GM10847 (cell line): ENCODE results near the gene HOXC13.

ENCODE experiments used
- POLR2A ChIP-seq: IDR thresholded peaks from 2 replicates; pipeline ENCODE4 v1.6.1; 2011; ENCODE audit not compliant: insufficient read length; ENCODE audit errors: extremely low read depth

HOXC13 gene

DNA sequence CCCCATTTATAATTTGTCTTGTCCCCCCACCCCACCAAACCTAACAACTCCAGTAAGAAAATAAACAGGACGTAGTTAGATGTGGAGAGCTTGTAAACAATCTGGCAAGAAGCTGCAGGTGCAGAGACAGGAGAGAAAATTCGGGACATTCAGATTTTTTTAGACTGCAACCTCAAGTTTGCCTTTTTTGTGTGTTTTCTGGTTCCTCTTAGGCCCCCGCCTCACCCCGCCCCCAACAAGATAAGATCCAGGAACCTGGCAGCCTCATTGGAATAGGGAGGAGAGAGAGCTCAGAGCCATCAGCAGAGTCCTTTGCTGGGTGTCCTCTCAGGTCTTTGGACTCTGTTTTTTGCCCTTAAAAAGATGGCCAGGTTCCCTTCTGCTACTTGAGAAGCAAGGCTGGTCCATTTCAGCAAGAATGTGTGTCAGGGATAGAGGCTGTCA is 49.2 kb downstream of the HOXC13 start:
- TF ChIP-seq POLR2A = no peak

DNA sequence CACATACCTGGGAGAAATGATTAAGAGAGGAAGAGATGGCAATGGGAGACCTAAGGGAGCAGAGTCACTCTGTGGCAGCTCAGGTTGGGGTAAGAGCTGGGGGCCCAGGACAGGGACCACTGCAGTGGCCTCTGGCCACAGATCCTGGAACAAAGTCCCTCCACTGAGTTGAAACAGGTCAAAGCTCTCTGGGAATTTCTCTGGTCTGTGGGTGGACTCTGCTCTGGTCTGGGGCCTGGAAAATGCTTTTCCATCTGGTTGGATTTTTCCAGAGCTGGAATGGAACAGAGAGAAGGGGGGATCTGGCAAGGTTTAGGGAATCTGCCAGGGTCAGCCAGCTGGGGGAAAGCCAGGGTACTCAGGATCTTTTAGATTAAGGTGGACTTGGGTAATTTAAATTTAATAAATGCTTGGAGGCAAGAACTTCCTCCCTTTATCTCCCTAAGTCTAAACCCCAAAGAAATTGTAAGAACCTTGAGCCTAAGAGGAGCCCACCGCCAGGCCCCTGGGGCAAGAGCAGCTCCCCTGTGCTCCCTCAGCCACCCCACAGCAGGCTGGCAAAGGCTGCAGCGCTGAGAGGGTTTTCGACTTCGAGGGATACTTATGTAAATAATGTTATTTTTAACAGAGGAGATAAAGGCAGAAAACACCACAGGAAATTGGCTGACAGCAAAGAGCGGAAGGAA is 50.1 kb downstream of the HOXC13 start:
- no peak for TF ChIP-seq POLR2A

DNA sequence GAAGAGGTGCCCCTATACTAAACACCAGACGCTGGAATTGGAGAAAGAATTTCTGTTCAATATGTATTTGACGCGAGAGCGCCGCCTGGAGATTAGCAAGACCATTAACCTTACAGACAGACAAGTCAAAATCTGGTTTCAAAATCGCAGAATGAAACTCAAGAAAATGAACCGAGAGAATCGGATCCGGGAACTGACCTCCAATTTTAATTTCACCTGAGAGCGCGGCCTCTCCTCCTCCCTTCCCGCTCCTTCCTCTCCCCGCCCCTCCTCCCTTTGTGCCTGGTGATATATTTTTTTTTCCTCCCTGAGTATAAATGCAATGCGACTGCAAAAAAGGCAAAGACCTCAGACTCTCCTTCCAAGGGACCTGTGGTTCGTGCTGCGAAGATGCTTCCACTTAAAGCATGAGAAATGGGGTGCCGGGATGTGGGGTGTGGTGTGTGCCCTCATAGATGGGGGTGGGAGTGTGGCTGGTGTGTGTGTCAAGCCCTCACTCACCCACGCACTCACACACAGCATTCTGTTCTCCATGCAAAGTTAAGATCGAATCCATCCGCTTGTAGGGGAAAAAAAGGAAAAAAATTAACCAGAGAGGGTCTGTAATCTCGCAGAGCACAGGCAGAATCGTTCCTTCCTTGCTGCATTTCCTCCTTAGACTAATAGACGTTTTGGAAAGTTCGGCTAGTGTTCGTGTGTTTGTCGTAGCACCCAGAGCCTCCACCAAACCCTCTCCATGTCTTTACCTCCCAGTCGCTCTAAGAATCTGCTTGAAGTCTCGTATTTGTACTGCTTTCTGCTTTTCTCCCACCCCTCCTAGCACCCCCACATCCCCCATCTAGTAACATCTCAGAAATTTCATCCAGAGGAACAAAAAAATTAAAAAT is 50.8 kb downstream of the HOXC13 start:
- TF ChIP-seq POLR2A = no peak

DNA sequence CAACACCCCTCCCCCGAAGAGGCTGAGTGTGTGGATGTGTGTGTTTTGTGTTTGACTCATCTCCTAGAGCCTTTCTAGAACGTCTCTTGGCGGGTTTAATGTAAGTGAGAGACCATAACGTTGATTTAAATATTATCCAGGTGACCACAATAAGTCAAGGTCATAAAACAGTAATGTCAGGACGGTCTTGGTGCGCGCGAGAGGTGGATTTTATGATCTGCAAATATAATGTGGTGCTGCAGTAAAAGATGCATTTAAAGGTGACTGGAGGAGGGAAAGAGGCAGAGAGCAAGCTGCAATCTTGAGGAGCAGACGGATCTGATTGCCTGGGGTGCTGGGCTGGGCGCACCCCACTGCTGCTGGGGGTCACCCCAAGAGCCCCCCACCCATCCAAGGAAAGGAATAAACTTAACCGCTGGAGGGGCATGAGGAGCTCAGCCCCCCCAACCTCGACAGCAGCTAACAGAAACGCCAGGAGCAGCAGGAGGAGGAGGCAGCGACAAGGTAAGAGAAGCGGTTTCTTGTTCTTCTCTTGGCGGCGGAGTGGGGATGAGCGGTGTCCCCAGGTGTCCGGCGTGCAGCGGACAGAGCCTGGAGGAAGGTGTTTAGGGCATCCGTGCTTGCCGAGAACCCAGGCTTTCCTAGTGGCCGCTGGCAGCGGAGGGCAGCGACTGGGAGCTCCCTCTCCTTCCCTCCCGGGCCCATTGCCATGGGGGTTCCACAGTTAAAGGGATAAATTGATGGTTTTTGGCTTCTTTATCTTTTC is 51.9 kb downstream of the HOXC13 start:
- no peak for TF ChIP-seq POLR2A

DNA sequence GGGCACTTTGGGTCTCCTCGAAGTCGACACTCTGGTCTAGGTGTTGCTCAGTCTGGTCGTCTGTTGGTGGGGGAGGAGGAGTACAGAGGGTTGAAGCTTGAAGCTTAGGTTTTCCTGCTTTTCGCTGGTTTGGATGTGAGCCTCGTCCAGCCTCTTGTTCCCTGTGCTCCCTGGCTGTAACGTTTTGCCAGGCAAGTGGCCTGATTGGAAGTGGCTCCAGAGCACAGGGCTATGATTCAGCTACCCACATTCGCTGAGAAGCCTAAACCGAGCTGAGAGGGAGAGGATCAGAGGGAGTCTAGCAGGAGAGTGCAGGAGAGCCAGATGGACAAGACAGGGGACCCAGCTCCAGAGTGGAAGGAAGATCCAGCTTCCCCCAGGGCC is 52.4 kb downstream of the HOXC13 start:
- no peak for TF ChIP-seq POLR2A

DNA sequence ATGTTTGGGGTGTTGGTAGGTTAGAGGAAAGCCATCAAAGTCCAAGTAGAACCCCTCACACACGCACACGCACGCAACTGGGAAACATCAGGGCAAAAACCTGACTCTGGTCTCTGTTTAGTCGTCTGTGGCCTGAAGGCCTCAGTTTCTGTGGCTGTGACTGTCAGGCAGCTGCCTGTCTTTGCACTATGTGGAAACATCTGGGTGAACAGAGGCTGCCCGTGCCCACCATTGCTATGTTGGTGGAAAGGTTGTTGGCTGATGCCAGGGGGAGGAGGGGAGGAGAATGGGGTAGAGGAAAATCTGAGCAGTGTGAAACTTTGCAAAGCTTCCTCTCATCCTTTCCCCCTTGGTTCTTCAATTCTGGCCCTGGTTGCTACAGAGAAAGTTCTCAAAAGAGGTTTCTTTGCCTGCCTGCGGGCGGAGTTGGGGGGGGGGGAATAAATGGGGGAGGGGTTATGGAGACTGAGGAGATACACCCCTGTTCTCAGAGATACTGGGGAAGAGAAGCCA is 53.8 kb downstream of the HOXC13 start:
- TF ChIP-seq POLR2A = no peak

DNA sequence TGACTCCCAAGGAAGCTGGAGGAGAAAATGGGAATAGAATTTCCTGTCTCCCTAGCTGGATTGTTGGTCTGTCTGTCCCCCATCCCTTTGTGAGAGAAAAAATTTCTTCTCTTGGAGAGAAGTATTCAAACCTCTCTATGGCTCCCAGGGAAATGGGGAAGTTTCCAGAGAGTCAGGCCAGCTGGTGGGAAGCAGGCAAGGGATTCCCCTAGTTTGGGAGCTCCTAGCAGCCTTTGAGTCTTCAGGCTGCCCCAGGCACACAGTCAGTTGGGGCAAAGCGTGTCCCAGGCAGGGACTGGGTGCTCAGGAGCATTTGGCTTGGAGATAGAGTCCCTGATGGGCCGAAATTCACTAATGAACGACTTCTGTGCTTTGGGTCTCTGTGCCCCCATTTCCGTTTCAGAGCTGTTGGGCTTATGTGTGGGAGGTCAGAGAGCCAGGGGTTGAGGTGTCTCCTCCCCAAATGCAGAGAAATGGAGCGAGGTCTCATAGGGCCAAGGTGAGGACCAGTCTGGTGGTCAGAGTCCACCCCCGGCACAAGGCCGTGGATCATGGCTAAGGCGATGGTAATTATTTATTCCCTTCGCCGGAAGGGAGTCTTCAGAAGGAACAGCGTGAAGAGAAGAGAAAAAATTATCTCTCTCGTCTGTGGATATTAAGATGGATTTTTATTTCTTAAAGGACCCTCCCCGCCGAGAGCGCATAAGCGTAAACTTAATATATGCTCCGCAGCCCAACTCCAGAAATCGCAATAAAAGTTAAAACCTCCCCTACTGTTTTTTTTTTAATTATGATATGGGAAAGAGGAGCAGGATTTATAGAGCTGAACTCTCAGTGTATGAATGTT is 54.8 kb downstream of the HOXC13 start:
- TF ChIP-seq POLR2A = no peak

DNA sequence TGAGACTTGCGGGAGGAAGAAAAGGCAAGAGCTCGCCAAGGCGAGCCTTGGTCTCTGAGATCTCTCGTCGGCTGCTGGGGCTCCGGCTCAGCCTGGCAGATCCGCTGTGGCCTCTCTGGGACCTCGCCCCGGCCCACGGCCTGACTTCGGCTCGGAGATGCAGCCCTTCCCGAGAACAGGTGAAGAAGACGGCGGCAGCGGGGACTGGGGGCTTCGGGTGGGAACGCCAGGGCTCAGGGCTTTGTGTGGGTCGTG is 55.3 kb downstream of the HOXC13 start:
- TF ChIP-seq POLR2A = no peak

DNA sequence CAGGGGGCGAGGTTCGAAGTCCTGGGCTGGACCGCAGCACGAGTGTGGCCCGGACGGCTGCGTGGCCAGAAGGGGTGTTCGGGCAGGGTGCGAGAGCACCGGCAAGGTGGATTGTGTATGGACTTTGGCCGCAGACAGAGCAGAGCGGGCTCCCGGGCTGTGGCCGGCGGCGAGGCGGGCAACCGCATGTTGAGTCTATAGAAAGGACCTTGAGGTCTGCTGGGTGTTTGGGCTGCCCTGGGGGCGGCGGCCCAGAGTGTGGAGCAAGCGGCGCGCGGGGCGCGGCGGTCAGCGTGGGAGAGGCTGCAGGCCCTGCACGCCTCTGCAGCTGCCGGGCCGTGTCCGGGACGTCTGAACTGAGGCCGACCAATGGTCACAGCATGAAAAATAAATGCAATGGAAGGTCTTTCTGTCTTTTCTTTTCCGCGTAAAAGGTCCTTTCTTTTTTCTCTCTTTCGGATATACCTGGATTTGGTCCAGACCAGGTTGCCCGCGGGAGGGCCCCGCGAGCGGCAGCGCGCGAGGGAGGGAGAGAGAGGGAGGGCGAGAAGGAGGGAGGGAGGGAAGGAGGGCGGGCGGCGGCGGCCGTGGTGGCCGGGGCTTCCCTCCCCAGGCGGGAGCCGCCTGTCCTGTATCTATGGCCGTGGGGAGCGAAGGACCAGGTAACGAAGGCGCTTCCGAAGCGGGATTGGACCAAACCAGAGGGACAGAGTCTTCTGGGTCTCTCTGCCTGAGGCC is 55.8 kb downstream of the HOXC13 start:
- no peak for TF ChIP-seq POLR2A

DNA sequence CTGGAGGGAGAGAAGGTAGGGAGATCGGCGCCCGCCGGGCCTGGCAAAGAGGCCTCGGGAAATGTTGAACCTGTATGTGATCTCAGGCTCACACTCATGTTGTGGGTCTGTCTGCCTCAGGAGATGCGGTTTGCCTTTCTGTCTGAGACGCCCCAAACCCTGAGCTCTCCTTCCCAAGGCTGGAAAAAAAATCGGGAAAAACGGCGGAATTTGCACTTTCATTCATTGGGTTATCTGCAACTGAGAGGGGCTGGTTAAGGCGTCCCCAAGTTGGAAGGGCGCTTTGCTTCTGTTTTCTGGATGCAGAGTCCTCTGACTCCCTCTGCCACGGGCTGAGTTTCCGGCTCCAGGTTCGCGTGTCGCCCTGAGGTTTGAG is 56.4 kb downstream of the HOXC13 start:
- TF ChIP-seq POLR2A = no peak

DNA sequence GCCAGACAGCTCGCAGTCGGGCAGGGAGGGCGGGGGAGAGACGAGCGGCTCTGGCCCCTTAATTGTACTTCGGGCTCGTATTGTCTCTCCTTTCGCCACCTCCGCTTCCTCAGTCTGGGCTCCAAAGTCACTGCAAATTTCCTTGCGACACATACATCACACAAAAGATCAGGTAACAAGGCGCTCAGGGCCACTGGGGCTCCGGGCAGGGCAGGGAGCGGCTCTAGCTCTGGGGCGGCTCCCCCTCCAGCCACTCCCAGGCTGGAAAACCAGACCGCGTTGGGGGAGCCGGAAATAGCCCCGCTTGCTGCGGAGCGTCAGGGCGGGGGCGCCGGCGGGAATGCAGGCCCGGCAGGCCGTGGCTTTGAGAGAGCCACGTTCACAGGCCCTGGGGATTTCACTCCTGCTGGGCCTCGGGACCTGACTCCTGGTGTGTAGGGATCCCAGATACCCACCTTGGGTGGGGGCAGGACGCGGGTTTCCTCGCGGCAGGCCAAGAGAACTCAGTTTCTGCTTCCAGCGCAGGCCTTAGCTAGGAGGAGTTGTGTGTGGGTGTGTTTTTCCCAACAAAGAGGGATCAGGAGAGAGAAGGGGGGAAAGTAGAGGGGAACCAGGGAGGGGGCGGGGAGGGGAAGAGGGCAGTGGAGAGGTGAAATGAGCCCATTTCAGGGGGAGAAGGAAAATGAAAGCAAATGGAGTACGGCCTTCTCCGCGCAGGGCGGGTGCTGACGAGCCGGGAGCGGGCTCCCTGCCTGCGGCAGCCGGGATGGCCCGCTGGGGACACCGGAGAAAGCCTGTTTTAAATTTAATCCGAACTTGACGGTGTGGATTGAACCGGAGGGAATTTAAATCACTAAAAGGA is 57.0 kb downstream of the HOXC13 start:
- TF ChIP-seq POLR2A = no peak
